NOMO-1 (cell line): ENCODE measurements around the gene MSTO1.
"Not testable (repeated sequence)": the region's sequence is repeated elsewhere in the genome, so short reads cannot be mapped to it uniquely, and the experiment has no call there.

Experiments used
- DNase-seq, 2 experiments: peaks; one replicate each; lab custom pipeline; 2025; ENCODE audit not compliant: unreplicated experiment in 2 of 2; lab: John Stamatoyannopoulos, UW

The MSTO1 gene

GRCh38 chr1:155610257-155610647 is 234 bp downstream of the MSTO1 start:
- DNase-seq, result not testable (repeated sequence)

DNA sequence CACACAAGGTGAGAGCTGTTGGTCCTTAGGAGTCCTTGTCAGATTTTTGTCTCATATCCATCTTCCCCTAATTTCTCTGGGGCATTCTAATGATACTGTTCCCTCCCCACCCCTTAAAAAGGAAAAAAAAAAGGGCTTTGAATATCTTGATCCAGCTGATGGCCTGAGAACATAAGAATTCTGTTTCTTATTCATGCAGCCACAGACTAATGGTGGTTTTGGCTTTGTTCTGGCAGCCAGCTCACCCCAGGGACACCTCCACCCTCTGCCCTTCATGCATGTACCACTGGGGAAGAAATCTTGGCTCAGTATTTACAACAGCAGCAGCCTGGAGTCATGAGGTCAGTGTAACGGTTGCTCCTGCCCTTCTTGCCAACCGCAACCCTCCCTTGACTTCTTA is 3.2 kb downstream of the MSTO1 start:
- not testable (repeated sequence) for DNase-seq

- peak; percentile 9 to 10 for DNase-seq
Observed at GRCh38 chr1:155622191-155622590, 12.2 kb downstream of the MSTO1 start.

DNA sequence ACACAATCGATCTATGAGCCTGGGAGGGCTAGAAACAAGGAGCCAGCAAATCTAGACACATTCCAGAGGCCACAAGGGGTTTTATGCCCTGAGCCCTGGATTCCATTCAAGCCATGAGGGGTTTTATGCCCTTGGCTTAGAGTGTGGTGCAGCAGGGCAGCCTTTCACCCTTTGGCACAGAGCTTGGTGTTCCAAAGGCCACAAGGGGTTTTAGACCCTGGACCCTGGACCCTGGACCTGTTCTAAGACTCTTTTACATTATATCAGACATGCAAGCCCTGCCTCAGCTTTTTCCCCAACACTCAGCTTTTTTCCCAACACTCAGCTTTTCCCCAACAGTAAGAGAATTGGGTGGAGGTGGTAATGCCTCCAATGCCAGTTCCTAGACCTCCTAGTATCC is 13.3 kb downstream of the MSTO1 start:
- no peak for DNase-seq

DNA sequence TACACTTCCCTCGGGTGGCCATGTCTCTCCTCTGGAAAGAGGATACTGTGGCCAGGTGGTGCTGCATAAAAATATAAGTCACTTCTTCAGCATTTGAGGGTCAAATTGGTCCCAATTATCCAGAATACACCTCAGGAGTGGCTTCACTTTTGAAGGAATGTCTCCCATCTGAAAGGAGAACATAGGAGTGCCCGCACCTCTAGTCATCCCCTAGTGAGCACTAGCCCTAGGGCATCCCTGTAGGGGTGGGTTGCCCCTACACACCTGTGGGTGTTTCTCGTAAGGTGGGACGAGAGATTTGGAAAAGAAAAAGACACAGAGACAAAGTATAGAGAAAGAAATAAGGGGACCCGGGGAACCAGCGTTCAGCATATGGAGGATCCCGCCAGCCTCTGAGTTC is 16.4 kb downstream of the MSTO1 start:
- DNase-seq, result not testable (repeated sequence)

GRCh38 chr1:155636397-155637153 is 26.6 kb downstream of the MSTO1 start:
- no peak for DNase-seq

DNA sequence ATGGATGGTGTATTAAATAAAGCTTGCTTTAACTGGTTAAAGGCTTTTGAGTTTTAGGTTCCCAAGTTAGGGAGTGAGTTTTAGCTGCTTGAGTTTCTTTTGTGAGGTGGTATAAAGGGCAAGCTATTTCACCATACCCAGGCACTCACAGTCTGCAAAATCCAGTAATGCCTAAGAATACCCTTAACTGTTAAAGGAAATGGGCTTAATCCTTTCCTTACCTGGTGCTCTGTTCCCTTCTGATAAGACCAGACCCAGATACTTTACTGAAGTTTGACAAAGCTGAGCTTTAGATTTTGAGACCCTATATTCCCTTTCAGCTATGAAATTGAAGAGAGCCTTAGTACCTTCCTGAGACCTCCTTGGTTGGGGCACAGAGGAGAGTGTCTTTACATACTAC is 30.3 kb downstream of the MSTO1 start:
- no peak for DNase-seq

GRCh38 chr1:155642559-155643180 is 32.7 kb downstream of the MSTO1 start:
- DNase-seq, result not testable (repeated sequence)

DNA sequence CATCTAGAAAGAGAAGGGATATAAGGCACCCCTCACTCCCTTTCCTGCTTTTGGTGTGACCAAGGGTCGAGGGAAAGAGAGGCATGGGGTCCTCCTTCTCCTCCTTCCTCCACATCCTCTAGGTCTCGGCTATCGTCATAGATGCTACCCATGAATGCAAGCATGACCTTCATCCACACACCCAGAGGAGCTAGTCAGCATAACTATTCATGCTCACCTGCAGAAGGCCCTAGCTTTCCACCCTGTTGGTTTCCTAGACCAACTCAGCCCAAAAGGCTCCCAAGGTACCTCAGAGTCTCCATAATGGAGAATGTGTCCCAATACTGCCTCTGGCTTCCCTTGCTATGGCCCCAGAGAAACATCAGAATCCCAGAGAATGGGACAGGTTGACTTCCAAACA is 33.2 kb downstream of the MSTO1 start:
- DNase-seq, result no peak

- no peak for DNase-seq
Observed at GRCh38 chr1:155645034-155645598, 35.1 kb downstream of the MSTO1 start.

- no peak for DNase-seq
Observed at GRCh38 chr1:155645648-155646047, 35.6 kb downstream of the MSTO1 start.

DNA sequence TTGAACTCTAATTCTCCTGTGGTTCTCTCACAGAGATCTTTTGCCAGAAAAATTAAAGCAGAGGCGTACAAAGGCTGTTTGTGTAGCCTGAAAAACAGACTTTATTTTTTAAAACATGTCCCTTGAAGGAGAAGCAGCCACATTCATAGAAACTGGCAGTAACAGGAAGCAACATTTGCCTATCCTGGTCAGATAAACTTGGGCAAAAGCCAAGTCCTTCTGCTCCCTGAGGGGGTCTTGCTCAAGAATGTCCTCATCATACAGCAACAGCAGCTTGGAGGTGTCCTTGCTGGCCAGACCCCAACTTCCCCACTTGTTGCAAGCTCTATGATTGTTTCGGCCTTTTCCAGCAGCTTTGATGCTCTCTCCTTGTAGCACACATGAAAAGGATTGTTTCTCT is 36.3 kb downstream of the MSTO1 start:
- peak; percentile 19 to 58 for DNase-seq

- peak; percentile 23 to 35 for DNase-seq
Observed at GRCh38 chr1:155648207-155649147, 38.5 kb downstream of the MSTO1 start.

DNA sequence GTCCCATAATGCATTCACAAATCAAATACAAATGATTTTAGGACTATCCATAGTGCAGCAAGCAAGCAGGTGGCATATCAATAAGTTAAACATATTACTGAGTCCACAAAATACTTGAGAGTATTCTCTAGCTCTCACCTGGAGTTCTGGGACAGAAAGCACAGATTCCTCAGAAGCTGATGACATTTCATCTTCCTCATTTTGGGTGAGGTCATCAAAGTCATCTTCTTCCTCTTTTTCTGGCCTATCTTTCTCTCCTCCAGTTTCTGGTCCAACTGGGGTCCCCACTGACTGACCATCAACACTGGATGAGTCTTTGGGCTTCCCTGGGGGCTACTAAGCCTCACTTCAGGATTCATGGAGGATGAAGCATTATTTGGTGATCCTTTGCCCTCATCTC is 39.7 kb downstream of the MSTO1 start:
- peak; percentile 49 to 51 for DNase-seq

DNA sequence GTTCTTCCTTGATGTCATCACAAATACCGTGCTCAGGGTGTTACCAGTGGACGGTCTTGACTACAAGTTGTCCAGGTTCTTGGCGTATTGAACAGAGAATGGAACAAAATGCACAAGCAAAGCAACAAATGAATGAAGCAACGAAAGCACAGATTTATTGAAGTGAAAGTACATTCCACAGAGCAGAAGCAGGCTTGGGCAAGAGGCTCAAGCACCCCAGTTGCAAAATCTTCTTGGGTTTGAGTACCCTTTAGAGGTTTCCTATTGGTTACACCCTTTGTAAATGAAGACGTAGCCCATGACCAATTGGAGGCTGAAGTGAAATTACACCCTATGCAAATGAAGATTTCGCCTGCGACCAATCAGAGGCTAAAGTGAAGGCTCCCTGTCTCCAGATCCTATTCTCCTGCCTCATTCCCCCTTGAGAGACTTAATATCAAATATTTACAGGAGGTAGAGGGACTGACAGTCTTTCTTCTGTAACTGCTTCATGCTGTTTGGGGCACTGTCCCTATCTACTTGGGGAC is 40.3 kb downstream of the MSTO1 start:
- DNase-seq, result peak in 1 of 2 experiments; percentile 24

- no peak for DNase-seq
Observed at GRCh38 chr1:155651861-155652661, 42.0 kb downstream of the MSTO1 start.

DNA sequence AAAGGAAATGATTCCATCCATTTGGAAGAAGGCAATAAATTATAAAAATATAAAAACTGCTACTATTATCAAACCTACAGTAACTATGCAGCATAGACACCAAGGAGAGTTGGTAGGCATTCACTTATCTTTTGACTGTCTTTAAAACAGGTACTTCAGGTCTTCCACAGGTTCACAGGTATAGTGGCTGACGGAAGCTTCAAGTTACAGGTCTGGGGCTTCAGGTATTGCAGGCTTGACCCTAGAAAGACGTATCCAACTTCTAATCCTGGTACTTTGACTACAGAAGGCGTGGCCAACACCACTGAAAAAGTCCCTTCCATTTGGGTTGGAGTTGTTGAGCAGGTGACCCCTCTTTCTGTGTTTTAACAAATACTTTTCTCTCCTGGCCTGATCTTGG is 42.9 kb downstream of the MSTO1 start:
- DNase-seq, result no peak

- no peak for DNase-seq
Observed at GRCh38 chr1:155657463-155657862, 47.4 kb downstream of the MSTO1 start.

- DNase-seq, result not testable (repeated sequence)
Observed at GRCh38 chr1:155661239-155661638, 51.2 kb downstream of the MSTO1 start.
